Measurements from ENCODE around the gene OBSCN. TPM values are rescaled to one million over a fixed set of nuclear protein-coding genes. Genes with fewer than 3 reads are reported as not detected.

OBSCN gene
- total and polyA plus RNA-seq, 2 of the 13 experiments (the other 11 are each of a cell fraction or from before 2014, with no cell fraction given) = 0.20 TPM

DNA sequence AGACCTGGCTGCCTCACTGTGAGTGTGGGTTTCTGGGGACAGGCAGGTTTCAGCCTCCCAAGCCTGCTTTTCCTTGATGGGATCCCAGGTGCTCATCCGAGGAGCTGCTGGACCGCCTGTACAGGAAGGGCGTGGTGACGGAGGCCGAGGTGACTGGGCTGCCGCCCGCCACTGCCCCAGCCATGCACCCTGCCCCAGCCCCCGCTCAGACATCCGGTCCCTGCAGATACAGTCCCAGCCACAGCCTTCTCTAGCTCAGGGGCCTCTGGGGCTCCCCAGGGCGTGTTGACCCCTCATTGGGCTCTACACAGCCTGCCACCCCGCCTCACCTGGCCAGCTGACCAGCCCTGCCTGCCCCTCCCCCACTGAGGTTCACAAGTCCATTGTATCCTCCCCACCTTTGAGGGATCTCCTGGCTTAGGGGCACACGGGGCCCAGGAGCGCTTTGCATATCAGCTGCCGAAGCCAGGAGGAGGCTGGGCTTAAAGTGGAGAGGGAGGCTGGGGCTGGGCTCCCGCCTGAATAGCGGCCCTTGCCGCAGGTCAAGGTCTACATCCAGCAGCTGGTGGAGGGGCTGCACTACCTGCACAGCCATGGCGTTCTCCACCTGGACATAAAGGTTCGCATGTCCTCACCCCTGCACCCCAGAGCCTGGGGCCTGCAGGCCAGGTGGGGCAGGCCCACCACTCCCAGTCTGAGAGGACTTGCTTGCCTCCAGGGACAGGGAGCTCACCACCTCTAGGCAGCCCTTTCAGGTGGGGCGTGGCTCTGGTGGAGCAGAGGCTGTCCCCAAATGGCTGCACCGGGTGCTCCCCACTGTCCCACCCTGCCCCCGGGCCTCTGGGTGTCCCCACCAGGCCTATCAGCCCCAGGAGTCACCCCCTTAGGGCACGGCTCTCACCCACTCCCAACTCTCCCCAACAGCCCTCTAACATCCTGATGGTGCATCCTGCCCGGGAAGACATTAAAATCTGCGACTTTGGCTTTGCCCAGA is 160.3 kb downstream of the OBSCN start (continued):
- TF ChIP-seq, protein P1, sequence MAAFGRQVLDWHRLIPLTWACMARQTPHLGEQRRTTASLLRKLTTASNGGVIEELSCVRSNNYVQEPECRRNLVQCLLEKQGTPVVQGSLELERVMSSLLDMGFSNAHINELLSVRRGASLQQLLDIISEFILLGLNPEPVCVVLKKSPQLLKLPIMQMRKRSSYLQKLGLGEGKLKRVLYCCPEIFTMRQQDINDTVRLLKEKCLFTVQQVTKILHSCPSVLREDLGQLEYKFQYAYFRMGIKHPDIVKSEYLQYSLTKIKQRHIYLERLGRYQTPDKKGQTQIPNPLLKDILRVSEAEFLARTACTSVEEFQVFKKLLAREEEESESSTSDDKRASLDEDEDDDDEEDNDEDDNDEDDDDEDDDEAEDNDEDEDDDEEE (CRISPR knock-in tag; IDR thresholded peaks at IDR 0.05) = no peak
- TF ChIP-seq, protein P2, sequence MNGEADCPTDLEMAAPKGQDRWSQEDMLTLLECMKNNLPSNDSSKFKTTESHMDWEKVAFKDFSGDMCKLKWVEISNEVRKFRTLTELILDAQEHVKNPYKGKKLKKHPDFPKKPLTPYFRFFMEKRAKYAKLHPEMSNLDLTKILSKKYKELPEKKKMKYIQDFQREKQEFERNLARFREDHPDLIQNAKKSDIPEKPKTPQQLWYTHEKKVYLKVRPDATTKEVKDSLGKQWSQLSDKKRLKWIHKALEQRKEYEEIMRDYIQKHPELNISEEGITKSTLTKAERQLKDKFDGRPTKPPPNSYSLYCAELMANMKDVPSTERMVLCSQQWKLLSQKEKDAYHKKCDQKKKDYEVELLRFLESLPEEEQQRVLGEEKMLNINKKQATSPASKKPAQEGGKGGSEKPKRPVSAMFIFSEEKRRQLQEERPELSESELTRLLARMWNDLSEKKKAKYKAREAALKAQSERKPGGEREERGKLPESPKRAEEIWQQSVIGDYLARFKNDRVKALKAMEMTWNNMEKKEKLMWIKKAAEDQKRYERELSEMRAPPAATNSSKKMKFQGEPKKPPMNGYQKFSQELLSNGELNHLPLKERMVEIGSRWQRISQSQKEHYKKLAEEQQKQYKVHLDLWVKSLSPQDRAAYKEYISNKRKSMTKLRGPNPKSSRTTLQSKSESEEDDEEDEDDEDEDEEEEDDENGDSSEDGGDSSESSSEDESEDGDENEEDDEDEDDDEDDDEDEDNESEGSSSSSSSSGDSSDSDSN (CRISPR knock-in tag; IDR thresholded peaks at IDR 0.05) = peak; percentile 56
- TF ChIP-seq HCFC1 (IDR thresholded peaks at IDR 0.05; ENCODE audit: low read depth, low read length) (no peak), ESRRA (CRISPR knock-in tag; IDR thresholded peaks at IDR 0.05; ENCODE audit: low read depth) (no peak), SMARCE1 (IDR thresholded peaks at IDR 0.05; ENCODE audit: borderline replicate concordance) (no peak), ZNF430 (CRISPR knock-in tag; IDR thresholded peaks at IDR 0.05) (peak; percentile 28; the same call in 1 of the 2 replicates), IRF2 (CRISPR knock-in tag; IDR thresholded peaks at IDR 0.05) (no peak), HDAC1 (CRISPR knock-in tag; IDR thresholded peaks at IDR 0.05) (0 out of 2 replicates have a peak, but pooled peaks have one; percentile 46)
- TF ChIP-seq, protein P3, sequence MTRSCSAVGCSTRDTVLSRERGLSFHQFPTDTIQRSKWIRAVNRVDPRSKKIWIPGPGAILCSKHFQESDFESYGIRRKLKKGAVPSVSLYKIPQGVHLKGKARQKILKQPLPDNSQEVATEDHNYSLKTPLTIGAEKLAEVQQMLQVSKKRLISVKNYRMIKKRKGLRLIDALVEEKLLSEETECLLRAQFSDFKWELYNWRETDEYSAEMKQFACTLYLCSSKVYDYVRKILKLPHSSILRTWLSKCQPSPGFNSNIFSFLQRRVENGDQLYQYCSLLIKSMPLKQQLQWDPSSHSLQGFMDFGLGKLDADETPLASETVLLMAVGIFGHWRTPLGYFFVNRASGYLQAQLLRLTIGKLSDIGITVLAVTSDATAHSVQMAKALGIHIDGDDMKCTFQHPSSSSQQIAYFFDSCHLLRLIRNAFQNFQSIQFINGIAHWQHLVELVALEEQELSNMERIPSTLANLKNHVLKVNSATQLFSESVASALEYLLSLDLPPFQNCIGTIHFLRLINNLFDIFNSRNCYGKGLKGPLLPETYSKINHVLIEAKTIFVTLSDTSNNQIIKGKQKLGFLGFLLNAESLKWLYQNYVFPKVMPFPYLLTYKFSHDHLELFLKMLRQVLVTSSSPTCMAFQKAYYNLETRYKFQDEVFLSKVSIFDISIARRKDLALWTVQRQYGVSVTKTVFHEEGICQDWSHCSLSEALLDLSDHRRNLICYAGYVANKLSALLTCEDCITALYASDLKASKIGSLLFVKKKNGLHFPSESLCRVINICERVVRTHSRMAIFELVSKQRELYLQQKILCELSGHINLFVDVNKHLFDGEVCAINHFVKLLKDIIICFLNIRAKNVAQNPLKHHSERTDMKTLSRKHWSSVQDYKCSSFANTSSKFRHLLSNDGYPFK (CRISPR knock-in tag; IDR thresholded peaks at IDR 0.05; ENCODE audit: borderline replicate concordance) = peak; percentile 21; the same call in 1 of the 2 replicates
- TF ChIP-seq, protein P4, sequence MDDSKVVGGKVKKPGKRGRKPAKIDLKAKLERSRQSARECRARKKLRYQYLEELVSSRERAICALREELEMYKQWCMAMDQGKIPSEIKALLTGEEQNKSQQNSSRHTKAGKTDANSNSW (CRISPR knock-in tag; IDR thresholded peaks at IDR 0.05; ENCODE audit: borderline replicate concordance) = no peak
- TF ChIP-seq, protein P5, sequence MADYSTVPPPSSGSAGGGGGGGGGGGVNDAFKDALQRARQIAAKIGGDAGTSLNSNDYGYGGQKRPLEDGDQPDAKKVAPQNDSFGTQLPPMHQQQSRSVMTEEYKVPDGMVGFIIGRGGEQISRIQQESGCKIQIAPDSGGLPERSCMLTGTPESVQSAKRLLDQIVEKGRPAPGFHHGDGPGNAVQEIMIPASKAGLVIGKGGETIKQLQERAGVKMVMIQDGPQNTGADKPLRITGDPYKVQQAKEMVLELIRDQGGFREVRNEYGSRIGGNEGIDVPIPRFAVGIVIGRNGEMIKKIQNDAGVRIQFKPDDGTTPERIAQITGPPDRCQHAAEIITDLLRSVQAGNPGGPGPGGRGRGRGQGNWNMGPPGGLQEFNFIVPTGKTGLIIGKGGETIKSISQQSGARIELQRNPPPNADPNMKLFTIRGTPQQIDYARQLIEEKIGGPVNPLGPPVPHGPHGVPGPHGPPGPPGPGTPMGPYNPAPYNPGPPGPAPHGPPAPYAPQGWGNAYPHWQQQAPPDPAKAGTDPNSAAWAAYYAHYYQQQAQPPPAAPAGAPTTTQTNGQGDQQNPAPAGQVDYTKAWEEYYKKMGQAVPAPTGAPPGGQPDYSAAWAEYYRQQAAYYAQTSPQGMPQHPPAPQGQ (CRISPR knock-in tag; IDR thresholded peaks at IDR 0.05; ENCODE audit: borderline replicate concordance) = no peak
- TF ChIP-seq, protein P6, sequence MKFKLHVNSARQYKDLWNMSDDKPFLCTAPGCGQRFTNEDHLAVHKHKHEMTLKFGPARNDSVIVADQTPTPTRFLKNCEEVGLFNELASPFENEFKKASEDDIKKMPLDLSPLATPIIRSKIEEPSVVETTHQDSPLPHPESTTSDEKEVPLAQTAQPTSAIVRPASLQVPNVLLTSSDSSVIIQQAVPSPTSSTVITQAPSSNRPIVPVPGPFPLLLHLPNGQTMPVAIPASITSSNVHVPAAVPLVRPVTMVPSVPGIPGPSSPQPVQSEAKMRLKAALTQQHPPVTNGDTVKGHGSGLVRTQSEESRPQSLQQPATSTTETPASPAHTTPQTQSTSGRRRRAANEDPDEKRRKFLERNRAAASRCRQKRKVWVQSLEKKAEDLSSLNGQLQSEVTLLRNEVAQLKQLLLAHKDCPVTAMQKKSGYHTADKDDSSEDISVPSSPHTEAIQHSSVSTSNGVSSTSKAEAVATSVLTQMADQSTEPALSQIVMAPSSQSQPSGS (CRISPR knock-in tag; IDR thresholded peaks at IDR 0.05) = no peak
- TF ChIP-seq, protein P7, sequence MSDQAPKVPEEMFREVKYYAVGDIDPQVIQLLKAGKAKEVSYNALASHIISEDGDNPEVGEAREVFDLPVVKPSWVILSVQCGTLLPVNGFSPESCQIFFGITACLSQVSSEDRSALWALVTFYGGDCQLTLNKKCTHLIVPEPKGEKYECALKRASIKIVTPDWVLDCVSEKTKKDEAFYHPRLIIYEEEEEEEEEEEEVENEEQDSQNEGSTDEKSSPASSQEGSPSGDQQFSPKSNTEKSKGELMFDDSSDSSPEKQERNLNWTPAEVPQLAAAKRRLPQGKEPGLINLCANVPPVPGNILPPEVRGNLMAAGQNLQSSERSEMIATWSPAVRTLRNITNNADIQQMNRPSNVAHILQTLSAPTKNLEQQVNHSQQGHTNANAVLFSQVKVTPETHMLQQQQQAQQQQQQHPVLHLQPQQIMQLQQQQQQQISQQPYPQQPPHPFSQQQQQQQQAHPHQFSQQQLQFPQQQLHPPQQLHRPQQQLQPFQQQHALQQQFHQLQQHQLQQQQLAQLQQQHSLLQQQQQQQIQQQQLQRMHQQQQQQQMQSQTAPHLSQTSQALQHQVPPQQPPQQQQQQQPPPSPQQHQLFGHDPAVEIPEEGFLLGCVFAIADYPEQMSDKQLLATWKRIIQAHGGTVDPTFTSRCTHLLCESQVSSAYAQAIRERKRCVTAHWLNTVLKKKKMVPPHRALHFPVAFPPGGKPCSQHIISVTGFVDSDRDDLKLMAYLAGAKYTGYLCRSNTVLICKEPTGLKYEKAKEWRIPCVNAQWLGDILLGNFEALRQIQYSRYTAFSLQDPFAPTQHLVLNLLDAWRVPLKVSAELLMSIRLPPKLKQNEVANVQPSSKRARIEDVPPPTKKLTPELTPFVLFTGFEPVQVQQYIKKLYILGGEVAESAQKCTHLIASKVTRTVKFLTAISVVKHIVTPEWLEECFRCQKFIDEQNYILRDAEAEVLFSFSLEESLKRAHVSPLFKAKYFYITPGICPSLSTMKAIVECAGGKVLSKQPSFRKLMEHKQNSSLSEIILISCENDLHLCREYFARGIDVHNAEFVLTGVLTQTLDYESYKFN (CRISPR knock-in tag; conservative IDR thresholded peaks at IDR 0.05) = peak; percentile 80
